GM23248 (cell line): ENCODE measurements around the gene GRK3. TPM values are rescaled to one million over a fixed set of nuclear protein-coding genes. Genes with fewer than 3 reads are reported as not detected.

ENCODE experiments used
- DNase-seq: peaks from one replicate; pipeline ENCODE4 v3.0.0-alpha.2; 2015
- H2AFZ ChIP-seq: fragments of 200-600 bp; sonication (generic); 2 replicates; pipeline ENCODE4 v1.6.1; 2016; ENCODE audit warnings: antibody characterized with exemption
- H3F3A ChIP-seq: fragments of 200-600 bp; sonication (generic); 2 replicates; pipeline ENCODE4 v1.6.1; 2016; ENCODE audit warnings: mild to moderate bottlenecking, antibody characterized with exemption, mixed run types; ENCODE audit not compliant: insufficient read depth
- H3K27ac ChIP-seq: fragments of 200-600 bp; sonication (generic); 2 replicates; pipeline ENCODE4 v1.5.1; 2016; ENCODE audit warnings: mild to moderate bottlenecking
- H3K27me3 ChIP-seq: fragments of 200-600 bp; sonication (generic); replicated peaks from 2 replicates; pipeline ENCODE4 v1.6.1; 2016; ENCODE audit warnings: mild to moderate bottlenecking; ENCODE audit not compliant: insufficient read depth
- H3K36me3 ChIP-seq: fragments of 200-600 bp; sonication (generic); 2 replicates; pipeline ENCODE4 v1.6.1; 2016; ENCODE audit warnings: low read depth, mild to moderate bottlenecking
- H3K4me1 ChIP-seq: fragments of 200-600 bp; sonication (generic); 2 replicates; pipeline ENCODE4 v1.6.1; 2016; ENCODE audit warnings: mild to moderate bottlenecking; ENCODE audit not compliant: insufficient read depth
- H3K4me2 ChIP-seq: fragments of 200-600 bp; sonication (generic); one replicate; pipeline ENCODE4 v1.6.1; 2016; ENCODE audit warnings: mild to moderate bottlenecking; ENCODE audit not compliant: unreplicated experiment
- H3K4me3 ChIP-seq: fragments of 200-600 bp; sonication (generic); 2 replicates; pipeline ENCODE4 v1.5.1; 2016; ENCODE audit warnings: mild to moderate bottlenecking
- H3K79me2 ChIP-seq: fragments of 200-600 bp; sonication (generic); 2 replicates; pipeline ENCODE4 v1.6.1; 2016; ENCODE audit warnings: mild to moderate bottlenecking; ENCODE audit not compliant: insufficient read depth
- H3K9ac ChIP-seq: fragments of 200-600 bp; sonication (generic); 2 replicates; pipeline ENCODE4 v1.6.1; 2016; ENCODE audit warnings: mild to moderate bottlenecking
- H3K9me2 ChIP-seq: fragments of 200-600 bp; sonication (generic); 2 replicates; pipeline ENCODE4 v1.6.1; 2016; ENCODE audit warnings: mixed run types, mild to moderate bottlenecking, moderate library complexity; ENCODE audit not compliant: insufficient read depth
- H3K9me3 ChIP-seq: fragments of 200-600 bp; sonication (generic); one replicate; pipeline ENCODE4 v1.6.1; 2017; ENCODE audit warnings: low read depth
- H4K20me1 ChIP-seq: fragments of 200-600 bp; sonication (generic); 2 replicates; pipeline ENCODE4 v1.6.0; 2016; ENCODE audit not compliant: insufficient read depth
- EZH2 ChIP-seq: fragments of 200-600 bp; sonication (generic); IDR thresholded peaks from 2 replicates; pipeline ENCODE4 v1.6.1; 2018; ENCODE audit warnings: antibody characterized with exemption, mild to moderate bottlenecking; ENCODE audit not compliant: insufficient read depth, poor library complexity, severe bottlenecking
- EZH2phosphoT487 ChIP-seq: fragments of 200-600 bp; sonication (generic); IDR thresholded peaks from 2 replicates; pipeline ENCODE4 v1.6.1; 2018; ENCODE audit warnings: antibody characterized with exemption, moderate library complexity, mild to moderate bottlenecking, low read depth; ENCODE audit not compliant: insufficient read depth
- WGBS, 2 experiments: methylation state at CpG; one replicate each; pipeline ENCODE4 v1.1.6; 2015 to 2017; ENCODE audit warnings: low lambda C conversion rate in 2 of 2, low coverage in 1 of 2; ENCODE audit errors: missing lambda C conversion rate in 2 of 2; 5-methylcytosine and 5-hydroxymethylcytosine counted together
- in situ Hi-C: fragments of 300-500 bp; cut with MboI; formaldehyde crosslinking; loops from 2 replicates; pipeline ENCODE4 v1.15.0; 2020
- polyA plus RNA-seq: library from polyadenylated mRNA; unstranded; fragments of >200 nt; fragmentation: Nextera tagmentation; extraction: Ambion mirVana; gene quantifications from 2 replicates; pipeline ENCODE4 v1.2.1, GENCODE V29; 2016
- total RNA-seq: library from RNA; depleted of rRNA; stranded (reverse); fragments of >200 nt; shearing (Covaris generic); gene quantifications from 2 replicates; pipeline ENCODE4 v1.2.3, GENCODE V29; 2014

GRK3 gene
- total and polyA plus RNA-seq, 2 experiments from 2014 or later, result 0.08 to 0.11 TPM

DNA sequence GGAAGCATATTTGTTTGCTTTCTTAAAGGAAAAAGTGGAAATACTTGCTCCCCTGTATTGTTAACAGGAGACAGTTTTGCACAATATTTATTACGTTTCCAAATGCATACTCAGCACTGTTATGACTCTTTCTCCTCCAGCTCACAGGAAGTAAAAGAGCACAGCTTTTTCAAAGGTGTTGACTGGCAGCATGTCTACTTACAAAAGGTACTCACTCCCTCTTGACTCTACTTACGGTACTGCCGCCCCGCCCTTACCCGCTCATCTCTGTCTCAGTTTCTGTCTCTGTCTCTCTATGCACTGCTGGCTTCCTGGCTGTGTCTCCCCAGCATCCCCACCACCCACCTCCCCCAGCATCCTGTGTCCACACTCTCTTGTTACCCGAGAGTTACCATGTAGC, 145.3 kb downstream of the GRK3 start:
- no peaks in the 10 kb centered on the region for H3K79me2 ChIP-seq
- H3K4me1 ChIP-seq, result no peaks in the 10 kb centered on the region
- in situ Hi-C loops, result no loop called here

DNA sequence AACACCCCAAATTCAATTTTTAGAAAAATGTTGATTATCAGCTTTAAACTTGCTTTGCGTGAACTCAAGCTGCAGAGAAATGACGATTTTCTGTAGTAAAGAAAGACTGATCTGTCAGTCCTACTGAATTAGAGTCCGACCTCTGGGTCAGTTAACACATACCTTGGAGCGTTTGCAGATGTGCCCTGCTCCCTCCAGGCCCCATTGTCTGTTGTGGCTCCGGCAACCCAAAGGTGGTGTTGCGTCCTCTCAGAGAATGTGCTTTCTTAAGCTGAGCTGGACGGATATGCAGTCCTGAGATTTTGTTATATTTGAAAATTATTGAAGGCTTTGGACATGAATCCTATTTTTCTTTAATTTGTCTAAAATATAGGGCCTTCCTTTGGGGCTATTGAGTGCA, 146.0 kb downstream of the GRK3 start:
- no peak overlapping the region for H3K27ac ChIP-seq
- H3K79me2 ChIP-seq, result no peaks in the 10 kb centered on the region
- H3K4me1 ChIP-seq, result no peaks in the 10 kb centered on the region
- H3K27me3 ChIP-seq, result no peaks in the 10 kb centered on the region
- no peak overlapping the region for H3K4me2 ChIP-seq
- no peak overlapping the region for H2AFZ ChIP-seq
- no peak overlapping the region for H3K9ac ChIP-seq
- no peaks in the 10 kb centered on the region for H3K9me3 ChIP-seq
- H4K20me1 ChIP-seq, result no peaks in the 10 kb centered on the region
- no peak for DNase-seq
- WGBS, 2 experiments, result 84 to 88% methylated on average over 7 of the region's 7 CpGs
- no peaks in the 10 kb centered on the region for H3F3A ChIP-seq
- H3K4me3 ChIP-seq, result no peak overlapping the region
- no peak for TF ChIP-seq EZH2
- no peak for TF ChIP-seq EZH2phosphoT487
- H3K36me3 ChIP-seq, result no peaks in the 10 kb centered on the region
- in situ Hi-C loops, result no loop called here
- H3K9me2 ChIP-seq, result no peaks in the 10 kb centered on the region

More for the DNA sequence above, 145.3 kb downstream of the GRK3 start:
- Histone ChIP-seq H3K9ac (no peak overlapping the region), H3K4me3 (no peak overlapping the region), H3K4me2 (no peak overlapping the region), H3K9me3 (no peaks in the 10 kb centered on the region), H3K9me2 (no peaks in the 10 kb centered on the region), H3K27ac (no peak overlapping the region), H3F3A (no peaks in the 10 kb centered on the region), H3K27me3 (no peaks in the 10 kb centered on the region), H3K36me3 (no peaks in the 10 kb centered on the region), H2AFZ (no peak overlapping the region), H4K20me1 (no peaks in the 10 kb centered on the region)
- TF ChIP-seq EZH2 (no peak), EZH2phosphoT487 (no peak)
- DNase-seq, result no peak
- 87 to 91% methylated on average over 6 of the region's 6 CpGs for WGBS, 2 experiments

DNA sequence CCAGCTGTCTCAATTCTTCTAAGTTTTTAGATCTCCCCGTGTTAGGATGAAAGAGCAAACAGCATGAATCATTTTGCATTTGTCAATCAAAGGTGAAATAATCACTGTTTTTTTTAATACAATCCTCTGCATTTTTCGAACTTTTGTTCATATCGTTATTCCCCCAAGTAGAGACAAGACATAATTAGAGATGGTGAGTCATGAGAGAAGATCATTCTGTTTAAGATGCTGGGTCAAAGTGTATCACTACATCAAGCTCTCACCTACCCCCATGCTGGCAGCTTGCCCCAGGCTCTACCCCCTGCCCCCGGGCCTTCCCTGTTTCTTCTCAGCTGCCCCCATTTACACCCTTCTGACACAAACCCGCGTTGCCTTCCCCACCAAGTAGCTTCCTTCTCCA, 147.0 kb downstream of the GRK3 start:
- Histone ChIP-seq H3K9ac (no peak overlapping the region), H3F3A (no peaks in the 10 kb centered on the region), H3K4me2 (no peak overlapping the region), H4K20me1 (no peaks in the 10 kb centered on the region), H3K27ac (no peak overlapping the region), H3K9me2 (no peaks in the 10 kb centered on the region), H3K4me3 (no peak overlapping the region), H3K4me1 (no peaks in the 10 kb centered on the region), H3K9me3 (no peaks in the 10 kb centered on the region), H3K27me3 (no peaks in the 10 kb centered on the region), H3K36me3 (no peaks in the 10 kb centered on the region), H2AFZ (no peak overlapping the region), H3K79me2 (no peaks in the 10 kb centered on the region)
- DNase-seq, result no peak
- in situ Hi-C loops, result no loop called here
- TF ChIP-seq EZH2phosphoT487 (no peak), EZH2 (no peak)
- WGBS, 2 experiments, result 71 to 75% methylated on average over 6 of the region's 6 CpGs

DNA sequence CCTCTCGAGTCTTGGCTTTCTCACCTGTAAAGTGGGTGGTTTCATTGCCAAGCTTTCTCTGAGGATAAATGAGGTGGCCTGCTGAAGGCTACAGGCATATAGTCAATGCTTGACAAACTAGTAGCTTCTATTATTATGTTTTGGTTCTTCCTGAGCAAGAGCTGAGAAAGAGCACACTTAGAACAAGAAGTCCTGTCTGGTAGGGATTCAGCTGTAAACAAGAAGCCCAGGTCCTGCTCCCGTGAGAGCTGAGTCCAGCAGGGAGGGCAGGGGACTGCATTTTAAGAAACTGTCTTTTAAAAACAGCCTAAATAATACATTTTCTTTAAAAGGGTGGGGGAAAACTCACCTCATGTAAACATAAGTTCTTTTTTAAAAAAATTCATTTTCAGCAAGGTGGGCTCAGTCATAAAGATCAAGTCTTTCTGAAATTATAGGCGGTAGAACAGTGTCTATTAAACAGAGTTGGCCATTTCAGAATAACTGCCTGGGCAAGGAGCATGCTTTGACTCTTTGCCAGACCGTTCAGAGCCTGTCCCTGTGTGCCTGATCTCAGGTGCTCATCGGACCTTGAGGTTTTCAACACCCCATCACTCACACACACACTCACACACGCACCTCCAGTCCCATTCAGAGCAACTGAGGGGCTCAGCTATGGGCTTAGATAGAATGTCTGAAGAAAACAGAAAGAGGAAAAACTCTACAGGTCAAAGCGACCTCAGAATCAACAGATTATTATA, 148.4 kb downstream of the GRK3 start:
- H3K36me3 ChIP-seq, result no peaks in the 10 kb centered on the region
- no peaks in the 10 kb centered on the region for H3K79me2 ChIP-seq
- H3F3A ChIP-seq, result no peaks in the 10 kb centered on the region
- no peak overlapping the region for H3K9ac ChIP-seq
- H2AFZ ChIP-seq, result no peak overlapping the region
- H3K4me2 ChIP-seq, result no peak overlapping the region
- no peaks in the 10 kb centered on the region for H3K27me3 ChIP-seq
- no peaks in the 10 kb centered on the region for H3K9me2 ChIP-seq
- H3K27ac ChIP-seq, result no peak overlapping the region
- H3K9me3 ChIP-seq, result no peaks in the 10 kb centered on the region
- in situ Hi-C loops, result no loop called here
- TF ChIP-seq EZH2, result no peak
- TF ChIP-seq EZH2phosphoT487, result no peak
- no peaks in the 10 kb centered on the region for H3K4me1 ChIP-seq
- H4K20me1 ChIP-seq, result no peaks in the 10 kb centered on the region
- no peak for DNase-seq
- H3K4me3 ChIP-seq, result no peak overlapping the region
- 70 to 71% methylated on average over 7 of the region's 7 CpGs for WGBS, 2 experiments

DNA sequence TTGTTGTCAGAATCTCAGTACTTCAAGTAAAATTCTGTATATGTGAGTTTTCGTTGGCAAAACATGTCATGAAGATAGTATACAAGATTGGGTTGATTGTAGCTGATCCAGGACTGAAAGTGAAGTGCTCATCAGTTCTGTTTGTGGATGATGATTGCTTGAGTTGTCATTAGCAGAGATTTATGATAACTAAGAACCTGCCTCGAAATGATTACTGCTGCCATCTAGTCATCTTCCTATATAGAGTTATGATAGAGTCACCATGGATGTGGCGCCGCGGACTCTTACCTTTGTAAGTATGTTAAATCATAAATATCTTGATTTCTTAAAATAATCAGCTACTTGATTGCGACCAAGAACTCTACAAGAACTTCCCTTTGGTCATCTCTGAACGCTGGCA, 149.6 kb downstream of the GRK3 start:
- no peaks in the 10 kb centered on the region for H4K20me1 ChIP-seq
- no peak for DNase-seq
- no peaks in the 10 kb centered on the region for H3K9me3 ChIP-seq
- no peaks in the 10 kb centered on the region for H3K9me2 ChIP-seq
- H3K4me2 ChIP-seq, result no peak overlapping the region
- in situ Hi-C loops, result no loop called here
- no peaks in the 10 kb centered on the region for H3K4me1 ChIP-seq
- no peak overlapping the region for H3K9ac ChIP-seq
- H3K4me3 ChIP-seq, result no peak overlapping the region
- no peak overlapping the region for H2AFZ ChIP-seq
- TF ChIP-seq EZH2phosphoT487, result no peak
- no peak for TF ChIP-seq EZH2
- no peaks in the 10 kb centered on the region for H3F3A ChIP-seq
- no peak overlapping the region for H3K27ac ChIP-seq
- 84 to 86% methylated on average over 7 of the region's 7 CpGs for WGBS, 2 experiments
- no peaks in the 10 kb centered on the region for H3K27me3 ChIP-seq
- H3K79me2 ChIP-seq, result no peaks in the 10 kb centered on the region
- no peaks in the 10 kb centered on the region for H3K36me3 ChIP-seq
